Measurements from ENCODE around the gene LIMS1. TPM values are rescaled to one million over a fixed set of nuclear protein-coding genes. Genes with fewer than 3 reads are reported as not detected.
"Not testable (repeated sequence)": the region's sequence is repeated elsewhere in the genome, so short reads cannot be mapped to it uniquely, and the experiment has no call there.

LIMS1 gene
- total RNA-seq, 2 experiments from 2014 or later = 47.4 to 52.2 TPM

DNA sequence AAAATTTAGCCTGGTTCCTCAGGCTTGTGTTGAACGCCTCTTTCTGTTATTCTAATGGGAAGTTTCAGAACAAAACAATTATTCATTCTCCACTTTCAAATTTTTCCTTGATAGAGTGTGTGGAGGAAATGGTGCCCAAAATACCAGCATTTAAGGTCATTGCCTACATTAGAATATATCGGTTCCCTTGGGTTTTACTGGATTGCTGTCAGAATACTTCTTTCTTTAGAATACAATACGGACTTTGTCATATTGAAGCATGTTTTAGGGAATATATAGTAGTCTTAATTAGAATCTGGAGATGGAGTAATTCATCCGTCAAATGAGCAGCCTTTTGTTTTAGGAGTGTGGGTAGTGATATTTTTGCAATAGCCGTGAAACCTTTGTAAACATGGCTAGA lies 13.3 kb downstream of the LIMS1 start:
- ChIA-PET POLR2A (no interaction called here), CTCF (no interaction called here)

DNA sequence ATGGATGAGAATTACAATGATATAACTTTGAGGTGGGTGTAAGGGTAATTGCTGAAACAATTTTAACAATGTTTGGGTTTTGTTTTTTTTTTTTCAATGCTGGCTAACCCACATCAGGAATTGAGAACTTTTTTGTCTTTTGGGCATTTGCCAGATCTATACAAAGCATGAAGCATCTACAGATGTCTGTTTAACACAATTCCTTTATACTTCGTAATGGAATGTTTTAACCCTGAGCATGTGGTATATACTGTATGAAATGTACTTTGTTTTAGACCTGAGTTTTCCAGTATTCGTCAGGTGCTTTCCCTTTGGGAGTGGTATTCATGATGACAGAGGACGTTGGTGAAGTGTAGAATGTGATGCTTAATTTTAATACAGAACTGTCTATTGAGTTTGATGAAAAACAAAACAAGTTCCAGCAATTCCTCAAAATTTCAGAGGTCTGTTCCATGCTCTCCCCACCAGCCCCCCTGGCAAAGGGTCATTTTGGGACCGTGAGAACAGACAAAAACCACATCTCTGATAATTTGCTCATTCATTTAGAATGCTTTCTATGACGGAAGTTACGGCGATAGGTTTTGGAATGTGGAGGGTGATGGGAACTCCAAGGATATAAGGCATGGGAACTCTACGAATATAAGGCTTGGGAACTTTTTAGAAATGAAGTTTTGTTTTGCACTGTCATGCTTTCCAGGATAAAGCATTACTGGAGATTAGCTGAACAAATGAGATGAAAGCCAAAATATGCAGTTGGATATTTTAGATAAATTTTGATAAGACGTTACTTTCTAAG lies 14.1 kb downstream of the LIMS1 start:
- CTCF ChIA-PET = no interaction called here
- POLR2A ChIA-PET = no interaction called here

DNA sequence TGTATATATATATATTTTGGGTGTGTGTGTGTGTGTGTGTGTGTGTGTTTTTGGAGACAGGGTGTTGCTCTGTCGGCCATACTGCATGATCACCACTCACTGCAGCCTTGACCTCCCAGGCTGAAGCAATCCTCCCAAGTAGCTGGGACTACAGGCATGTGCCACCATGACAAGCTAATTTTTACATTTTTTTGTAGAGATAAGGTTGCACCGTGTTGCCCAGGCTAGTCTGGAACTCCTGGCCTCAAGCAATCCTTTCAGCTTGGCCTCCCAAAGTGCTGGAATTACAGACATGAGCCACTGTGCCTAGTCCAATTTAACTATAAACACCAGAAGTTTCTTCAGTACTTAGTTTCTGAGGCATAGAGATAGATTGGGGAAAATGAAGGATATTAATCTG lies 18.3 kb downstream of the LIMS1 start:
- POLR2A ChIA-PET = no interaction called here
- CTCF ChIA-PET = no interaction called here

DNA sequence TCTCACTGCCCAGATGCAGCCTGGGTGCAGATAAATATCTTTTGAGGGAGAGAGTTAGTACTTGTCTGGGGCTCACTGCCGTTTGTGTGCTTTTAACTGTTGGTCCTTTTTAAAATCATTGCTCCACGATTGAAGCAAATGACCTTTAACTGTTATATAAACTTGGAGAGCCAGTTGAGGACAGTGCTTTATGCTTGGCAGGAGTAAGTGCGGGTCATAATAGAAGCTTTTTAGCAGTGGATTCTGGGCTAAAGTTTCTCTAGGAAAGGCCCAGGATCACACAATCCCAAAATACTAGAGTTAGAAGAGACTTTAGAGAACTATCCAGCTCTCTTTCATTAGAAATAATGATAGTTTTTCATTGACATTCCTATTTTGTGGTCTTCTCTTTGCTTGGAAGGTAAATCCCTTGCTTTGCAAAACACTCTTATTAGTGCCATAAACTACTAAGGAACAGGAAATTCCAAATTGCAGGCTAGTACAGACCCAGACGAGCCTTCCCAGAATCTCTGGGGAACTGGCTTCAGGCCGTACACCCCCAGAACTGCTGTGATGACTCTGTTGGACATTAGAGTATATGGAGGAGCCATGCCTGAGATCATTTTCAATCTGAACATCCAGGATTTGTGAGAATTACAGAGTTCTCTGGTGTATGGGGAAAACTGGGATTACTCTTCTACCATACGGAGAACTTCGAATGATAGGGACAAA lies 19.1 kb downstream of the LIMS1 start:
- CTCF ChIA-PET = no interaction called here
- POLR2A ChIA-PET = no interaction called here

DNA sequence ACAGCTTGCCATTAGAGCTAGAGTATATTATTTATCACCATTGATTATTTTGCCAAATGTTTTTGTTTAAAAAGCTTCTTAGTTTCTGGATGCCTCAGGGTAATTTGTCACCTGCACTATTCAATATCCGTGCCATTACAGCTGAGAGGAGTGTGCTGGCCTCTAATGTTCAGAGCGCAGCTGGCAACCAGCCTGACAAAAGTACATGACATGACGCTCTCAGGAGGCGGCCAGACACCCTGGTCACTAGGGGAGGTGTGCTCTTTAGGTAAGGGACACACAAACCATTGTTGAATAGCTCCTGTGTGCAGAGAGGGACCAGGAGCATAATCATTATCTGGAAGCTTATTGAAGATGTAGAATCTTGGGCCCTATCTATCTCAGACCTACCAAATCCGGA lies 20.3 kb downstream of the LIMS1 start:
- CTCF ChIA-PET = no interaction called here
- POLR2A ChIA-PET = no interaction called here

DNA sequence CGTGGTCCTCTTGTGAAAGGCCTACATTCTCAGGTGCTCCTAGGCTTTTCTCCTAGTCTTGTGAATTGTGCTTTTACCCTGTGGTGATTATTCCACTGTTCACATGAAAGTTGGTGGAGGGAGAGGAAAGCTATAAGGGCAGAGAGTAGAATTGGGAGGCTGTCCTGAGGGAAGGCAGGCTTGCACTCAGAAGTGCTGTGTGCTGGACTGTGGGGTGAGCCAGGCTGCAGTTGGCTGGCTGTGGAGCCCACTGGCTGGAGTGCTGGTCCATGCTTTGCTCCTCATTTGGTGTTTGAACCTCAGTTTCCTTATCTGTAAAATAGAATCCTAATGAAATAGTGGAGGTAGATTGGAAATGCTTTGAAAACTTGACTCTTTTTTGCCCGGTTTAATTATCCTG lies 21.3 kb downstream of the LIMS1 start:
- CTCF ChIA-PET = no interaction called here
- POLR2A ChIA-PET = interaction anchor here (0.6 kb wide), 1 partner anchor 22 kb away, joined by 3 read pairs; no protein-coding TSS in a partner anchor

DNA sequence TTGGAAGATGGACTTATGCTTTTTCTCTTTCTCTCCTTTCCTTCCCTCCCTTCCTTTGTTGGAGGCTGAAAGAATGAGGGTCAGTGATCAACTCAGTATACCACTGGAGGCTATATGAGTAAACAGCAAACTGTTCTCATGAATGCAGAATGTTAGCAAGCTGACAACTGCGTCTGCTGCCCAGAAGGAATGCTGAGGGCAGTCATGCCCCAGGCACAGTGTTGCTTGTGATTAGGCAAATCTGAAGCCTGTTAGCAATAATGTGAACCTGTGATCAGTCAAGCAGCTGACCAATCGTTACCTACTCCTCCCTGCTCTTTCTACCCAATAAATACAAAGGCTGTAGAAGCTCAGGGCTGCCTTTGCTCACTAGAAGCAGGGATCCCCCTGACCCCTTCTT lies 22.3 kb downstream of the LIMS1 start:
- CTCF ChIA-PET = not testable (repeated sequence)

DNA sequence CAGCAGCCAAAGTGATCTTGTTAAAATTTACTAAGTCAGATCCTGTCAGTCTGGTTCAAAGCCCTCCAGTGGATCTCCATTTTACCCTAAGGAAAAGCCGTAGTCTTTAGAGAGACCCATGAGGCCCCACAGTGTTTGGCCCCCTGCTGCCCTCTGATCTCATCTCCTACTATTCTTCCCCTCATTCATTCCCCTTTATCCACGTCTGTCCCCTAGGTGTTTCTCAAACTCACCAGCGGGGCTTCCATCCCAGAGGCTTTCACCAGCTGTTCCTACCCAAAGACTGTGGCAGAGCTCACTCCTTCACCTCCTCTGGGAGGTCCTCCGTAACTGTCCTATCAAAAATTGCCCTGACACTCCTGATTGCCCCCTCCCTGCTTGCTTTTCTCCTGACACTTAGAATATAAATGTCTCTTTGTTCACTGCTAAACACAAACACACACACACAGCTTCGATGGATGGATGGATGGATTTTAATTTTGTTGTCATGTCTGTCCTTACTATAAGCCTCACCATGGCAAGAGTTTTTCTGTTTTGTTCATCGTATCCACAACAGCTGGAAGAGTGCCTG lies 26.1 kb downstream of the LIMS1 start:
- CTCF ChIA-PET = no interaction called here

More for the DNA sequence above, 22.3 kb downstream of the LIMS1 start:
- POLR2A ChIA-PET = not testable (repeated sequence)

DNA sequence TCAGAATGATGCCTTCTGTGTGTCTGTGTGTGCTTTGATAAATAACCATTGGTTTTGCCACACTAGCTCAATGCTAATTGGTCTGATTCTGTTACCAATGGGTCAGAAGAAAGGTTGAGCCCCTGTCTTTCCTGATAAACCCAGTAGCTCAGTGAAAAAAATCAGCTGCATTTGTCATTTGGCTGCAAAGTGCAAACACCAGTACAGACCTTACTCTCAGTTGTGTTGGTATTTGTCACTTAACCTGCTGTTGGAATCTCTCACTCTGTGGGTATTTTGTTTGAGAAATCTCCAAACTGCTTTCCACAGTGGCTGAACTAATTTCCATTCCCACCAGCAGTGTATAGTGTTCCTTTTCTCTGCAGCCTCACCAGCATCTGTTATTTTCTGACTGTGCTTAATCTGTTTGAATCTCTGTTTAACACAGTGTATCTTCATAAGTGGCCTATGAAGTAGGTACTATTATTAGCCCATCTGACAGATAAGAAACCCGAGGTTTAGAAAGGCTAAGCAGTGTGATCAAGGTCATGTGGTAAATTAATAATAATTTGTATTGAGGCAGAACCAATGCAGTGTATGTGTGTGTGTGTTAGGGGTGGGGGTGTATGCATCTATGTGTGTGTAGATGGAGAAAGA lies 26.7 kb downstream of the LIMS1 start:
- ChIA-PET POLR2A (no interaction called here), CTCF (no interaction called here)

More for the DNA sequence above, 26.1 kb downstream of the LIMS1 start:
- POLR2A ChIA-PET = no interaction called here

DNA sequence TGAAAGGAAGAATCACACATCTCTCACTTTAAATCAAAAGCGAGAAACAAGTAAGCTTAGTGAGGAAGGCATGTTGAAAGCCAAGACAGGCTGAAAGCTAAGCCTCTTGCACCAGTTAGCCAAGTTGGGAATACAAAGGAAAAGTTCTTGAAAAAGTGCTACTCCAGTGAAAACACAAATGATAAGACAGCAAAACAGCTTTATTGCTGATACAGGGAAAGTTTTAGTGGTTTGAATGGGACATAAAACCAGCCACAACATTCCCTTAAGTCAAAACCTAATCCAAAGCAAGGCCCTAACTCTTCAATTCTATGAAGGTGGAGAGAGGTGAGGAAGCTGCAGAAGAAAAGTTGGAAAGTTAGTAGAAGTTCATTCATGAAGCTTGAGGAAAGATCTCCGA lies 28.0 kb downstream of the LIMS1 start:
- POLR2A ChIA-PET = no interaction called here
- CTCF ChIA-PET = no interaction called here

DNA sequence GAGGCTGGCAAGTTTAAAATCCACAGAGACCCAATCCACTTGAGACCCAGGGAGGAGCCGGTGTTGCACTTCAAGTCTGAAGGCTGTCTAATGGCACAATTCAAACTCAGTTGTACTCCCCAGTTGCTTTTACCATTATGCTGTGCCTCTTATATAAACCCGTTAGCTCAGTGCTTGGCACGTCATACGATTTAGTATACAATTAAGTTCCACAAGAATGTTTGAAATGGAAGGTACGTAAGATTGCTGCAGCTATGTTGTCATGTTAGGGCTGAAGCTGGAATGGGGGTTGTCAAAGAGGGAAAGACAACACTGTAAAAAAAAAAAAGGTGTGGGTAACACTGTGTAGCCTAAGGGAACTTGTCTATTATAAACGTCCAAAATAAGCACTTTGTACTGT lies 30.2 kb downstream of the LIMS1 start:
- CTCF ChIA-PET = interaction anchor here (0.7 kb wide), 1 partner anchor 11 kb away, joined by 3 read pairs; no protein-coding TSS in a partner anchor

DNA sequence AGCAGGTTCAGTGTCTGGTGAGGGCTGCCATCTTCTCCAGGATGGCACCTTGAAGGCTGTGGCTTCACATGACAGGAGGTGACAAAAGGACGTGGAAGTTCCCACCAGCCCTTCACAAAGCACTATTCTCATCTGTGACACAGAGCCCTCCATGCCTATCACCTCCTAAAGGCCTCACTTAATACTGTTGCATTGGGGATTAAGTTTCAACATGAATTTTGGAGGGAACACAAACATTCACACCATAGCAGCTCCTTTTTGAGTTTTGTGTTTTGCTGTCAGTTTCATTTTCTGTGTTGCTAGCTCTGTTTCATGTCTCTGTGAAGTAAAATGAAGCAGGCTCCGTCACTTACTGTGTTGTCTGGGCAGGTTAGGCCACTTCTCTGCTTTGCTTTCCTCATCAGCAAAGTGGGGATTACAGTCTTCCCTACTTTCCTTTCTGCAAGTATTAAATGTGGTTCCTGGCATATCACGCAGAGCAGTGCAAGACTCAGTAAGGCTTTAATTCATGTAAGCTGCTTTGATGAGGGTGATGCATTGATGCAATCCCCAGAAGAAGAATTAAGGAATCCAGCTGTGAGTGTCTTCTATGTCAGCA lies 31.6 kb downstream of the LIMS1 start:
- CTCF ChIA-PET = no interaction called here
- POLR2A ChIA-PET = no interaction called here

More for the DNA sequence above, 30.2 kb downstream of the LIMS1 start:
- POLR2A ChIA-PET = no interaction called here

DNA sequence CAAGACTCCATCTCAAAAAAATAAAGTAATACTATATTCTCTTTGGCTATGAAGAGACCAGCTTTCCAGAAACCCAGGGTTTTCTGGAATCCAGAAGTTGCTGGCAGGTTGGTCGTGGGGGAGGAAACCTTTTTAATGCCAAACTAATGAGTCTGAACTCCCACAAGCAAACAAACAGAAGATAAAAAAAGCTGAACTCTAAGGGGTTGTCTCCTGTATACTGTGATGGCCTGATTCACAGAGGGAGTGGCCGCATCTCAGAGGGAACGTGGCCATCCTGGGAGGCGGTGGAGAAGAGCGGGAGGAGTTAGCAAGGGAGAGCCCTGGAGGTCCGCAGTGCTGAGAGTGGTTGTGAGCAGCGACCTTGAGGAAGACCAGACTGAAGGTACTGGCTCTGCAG lies 36.1 kb downstream of the LIMS1 start:
- ChIA-PET POLR2A (no interaction called here), CTCF (no interaction called here)

DNA sequence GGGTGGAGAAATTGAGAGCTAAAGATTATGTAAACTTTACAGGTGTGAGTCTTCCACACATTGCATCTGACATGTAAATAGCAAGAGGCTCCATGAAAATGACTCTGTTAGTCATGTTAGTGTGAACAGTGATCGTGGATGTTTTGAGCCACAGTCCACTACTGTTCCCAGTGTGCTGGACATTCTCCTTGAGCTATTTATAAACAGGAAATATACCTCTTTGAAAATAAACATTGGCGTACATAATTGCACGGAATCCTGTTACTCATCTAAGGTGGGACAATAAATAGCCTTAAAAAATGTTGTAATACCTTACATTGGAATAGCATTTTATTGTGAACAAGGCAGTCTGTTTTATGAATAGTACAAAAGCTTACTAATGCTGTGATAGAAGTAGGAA lies 37.0 kb downstream of the LIMS1 start:
- POLR2A ChIA-PET = interaction anchor here (0.5 to 0.6 kb wide), 2 partner anchors 38 to 127 kb away, joined by 6 to 7 read pairs; no protein-coding TSS in a partner anchor
- CTCF ChIA-PET = no interaction called here

DNA sequence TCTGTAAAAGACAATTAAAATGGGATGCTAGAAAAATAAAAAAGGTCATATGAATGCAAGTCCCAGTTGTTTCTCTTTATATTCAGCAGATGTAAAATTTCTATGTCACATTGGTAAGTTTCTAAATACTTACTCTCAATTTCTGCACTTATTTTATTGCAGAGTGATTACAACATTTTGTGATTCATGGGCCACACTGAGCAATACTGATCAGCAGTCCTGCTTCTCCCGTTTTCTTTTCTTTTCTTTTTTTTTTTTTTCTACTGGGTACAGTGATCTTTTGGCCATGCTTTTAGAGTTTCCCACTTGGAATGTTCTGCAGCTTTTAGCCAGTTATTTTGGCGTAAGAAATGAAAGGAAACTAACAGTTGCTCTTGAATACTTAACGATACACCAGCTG lies 38.8 kb downstream of the LIMS1 start:
- ChIA-PET CTCF (no interaction called here), POLR2A (no interaction called here)

DNA sequence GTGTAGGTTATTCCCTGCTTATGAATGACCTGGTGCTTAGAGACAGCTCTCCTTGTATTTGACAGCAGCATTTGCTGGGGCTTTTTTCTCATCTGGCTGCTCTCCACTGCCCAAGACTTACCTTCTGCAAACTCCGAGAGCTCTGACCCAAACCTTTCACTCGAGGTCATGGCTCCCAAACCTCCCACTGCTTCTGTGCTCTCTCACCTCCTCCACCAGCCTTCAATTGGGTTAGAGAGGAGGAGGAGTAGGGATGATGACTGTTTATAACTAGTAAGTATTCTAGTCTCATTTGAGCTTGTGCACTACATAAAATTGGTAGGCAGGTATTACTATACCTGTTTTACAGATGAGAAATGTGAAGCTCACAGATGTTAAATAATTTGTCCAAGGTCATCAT lies 40.1 kb downstream of the LIMS1 start:
- CTCF ChIA-PET = interaction anchor here (1.0 to 1.1 kb wide), 3 partner anchors 10 to 25 kb away, joined by 3 to 4 read pairs (median 3); no protein-coding TSS in a partner anchor
- POLR2A ChIA-PET = interaction anchor here (1.6 kb wide), 1 partner anchor 41 kb away, joined by 4 read pairs; no protein-coding TSS in a partner anchor

DNA sequence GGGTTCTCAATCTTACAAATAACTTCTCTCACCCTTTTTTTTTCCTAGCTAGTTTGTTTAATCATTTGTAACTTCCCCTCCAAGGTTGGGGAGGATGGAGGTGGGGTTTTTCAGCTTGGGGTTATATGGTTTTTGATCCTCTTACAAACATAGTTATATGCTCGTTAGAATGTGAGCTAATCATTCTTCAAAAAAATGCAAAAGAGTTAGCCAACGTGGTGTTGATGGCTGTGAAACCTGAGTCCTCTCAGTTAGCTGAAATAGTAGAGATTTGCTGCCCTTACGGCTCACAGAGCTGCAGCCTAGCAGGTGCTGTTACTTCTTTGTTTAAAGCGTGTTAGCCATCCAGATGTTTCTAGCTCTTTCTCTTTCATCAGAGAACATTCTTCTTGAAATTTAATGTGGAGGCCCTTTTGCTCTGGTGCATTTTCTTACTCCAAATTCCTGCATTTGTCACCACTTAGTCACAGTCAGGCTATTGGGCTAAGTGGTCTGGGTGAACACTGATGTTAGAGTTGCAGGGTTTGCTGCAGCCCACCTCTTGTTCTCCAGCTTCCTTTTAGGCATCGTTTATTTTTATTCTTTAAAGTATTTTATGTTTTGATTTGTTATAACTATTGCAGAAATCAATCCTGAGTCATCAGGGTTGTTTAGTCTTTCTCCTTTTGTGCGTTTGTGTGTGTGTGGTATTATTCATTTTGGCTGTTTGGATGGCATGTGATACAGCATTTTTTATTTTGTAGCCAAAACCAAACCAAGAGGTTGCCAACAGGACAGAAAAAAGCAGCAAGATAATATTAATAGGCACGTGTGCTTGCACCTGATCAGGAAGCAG lies 41.1 kb downstream of the LIMS1 start:
- POLR2A ChIA-PET = interaction anchor here (1.5 to 1.6 kb wide), 2 partner anchors 42 to 54 kb away, joined by 3 to 4 read pairs; no protein-coding TSS in a partner anchor

DNA sequence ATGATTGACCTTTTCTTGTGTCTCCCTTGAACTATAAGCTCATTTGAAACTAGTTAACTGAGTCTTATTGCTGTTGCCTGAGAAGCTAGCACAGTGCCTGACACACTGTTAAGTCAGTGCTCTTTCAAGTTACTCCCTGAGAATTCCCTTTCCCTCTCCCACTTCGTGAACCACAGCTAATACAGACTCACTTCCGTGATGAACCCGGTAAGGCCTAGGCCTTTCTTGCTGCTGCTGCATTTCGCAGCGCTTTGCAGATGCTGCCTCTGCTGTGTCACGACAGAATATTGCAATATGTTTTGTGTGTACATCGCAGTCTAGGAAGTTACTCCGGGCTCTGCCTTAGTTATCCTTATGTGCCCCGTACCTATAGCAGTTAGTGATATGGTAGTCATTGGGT lies 42.8 kb downstream of the LIMS1 start:
- ChIA-PET CTCF (no interaction called here), POLR2A (no interaction called here)

More for the DNA sequence above, 41.1 kb downstream of the LIMS1 start:
- CTCF ChIA-PET = interaction anchor here (1.0 to 1.4 kb wide), 3 partner anchors 9 to 11 kb away, joined by 3 to 4 read pairs (median 3); no protein-coding TSS in a partner anchor

DNA sequence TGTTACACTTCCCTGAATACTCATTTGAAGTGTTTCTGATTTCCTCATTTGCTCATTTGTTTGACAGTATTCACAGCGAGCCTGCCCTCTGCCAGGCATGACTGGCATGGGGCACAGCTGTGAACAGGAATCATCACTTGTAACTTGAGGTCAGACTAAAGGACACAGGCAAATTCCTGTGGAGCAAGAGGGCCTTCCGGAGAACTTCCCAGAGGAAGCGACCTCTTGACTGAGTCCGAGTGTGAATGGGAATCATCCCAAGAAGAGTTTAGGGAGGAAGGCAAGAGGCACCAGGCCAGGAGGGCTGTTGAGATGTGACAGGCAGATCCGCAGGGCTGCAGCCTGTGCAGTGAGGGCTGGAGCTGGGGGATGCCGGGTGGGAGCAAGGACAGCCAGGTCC lies 45.4 kb downstream of the LIMS1 start:
- POLR2A ChIA-PET = no interaction called here
- CTCF ChIA-PET = no interaction called here

Data from activated CD8-positive, alpha-beta memory T cell treated with anti-CD3 and anti-CD28 coated beads for 36 hours (primary cell).